HG03175 (cell line): ENCODE results near the gene ABLIM1.
A peak's percentile ranks its signal among the peaks of the same experiment; 100 is the strongest.

ENCODE experiments used
- ATAC-seq: cut with Tn5 transposase; IDR thresholded peaks from one replicate; pipeline ENCODE4 v1.9.1; 2021; ENCODE audit warnings: mild to moderate bottlenecking, moderate library complexity; ENCODE audit not compliant: unreplicated experiment

Gene ABLIM1

DNA sequence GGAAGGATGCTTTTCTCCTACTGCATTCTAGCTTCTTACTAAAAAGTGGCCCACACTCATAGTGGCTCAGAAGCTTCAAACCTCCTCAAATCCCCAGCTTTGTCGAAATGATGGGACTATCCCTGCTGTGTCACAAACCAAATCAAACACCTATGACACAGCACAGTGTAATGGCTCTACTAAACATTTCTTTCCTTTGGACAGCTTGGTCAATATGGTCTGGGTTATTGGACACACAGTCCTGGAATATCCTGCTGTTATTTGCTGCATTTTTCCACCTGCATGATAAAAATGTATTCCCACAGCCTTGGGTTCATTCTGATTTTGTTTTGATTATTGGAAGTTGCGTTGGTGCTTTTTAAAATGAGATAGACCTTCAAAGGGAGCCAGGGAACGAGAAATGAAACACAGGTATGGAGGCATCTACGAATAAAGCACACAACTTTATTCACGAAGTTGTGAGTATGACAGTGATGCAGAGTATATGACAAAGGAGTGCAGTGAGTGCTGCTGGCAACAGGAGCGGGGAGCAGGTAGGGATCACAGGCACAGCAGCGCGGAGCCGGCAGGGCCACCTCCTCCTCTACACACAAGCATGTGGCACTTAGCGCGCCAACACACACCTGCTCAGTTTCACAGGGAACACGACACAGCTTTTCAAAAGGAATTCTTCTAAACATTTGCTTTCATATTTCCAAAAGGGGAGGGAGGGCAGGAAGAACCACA is 227.2 kb downstream of the ABLIM1 start:
- ATAC-seq, result no peak

DNA sequence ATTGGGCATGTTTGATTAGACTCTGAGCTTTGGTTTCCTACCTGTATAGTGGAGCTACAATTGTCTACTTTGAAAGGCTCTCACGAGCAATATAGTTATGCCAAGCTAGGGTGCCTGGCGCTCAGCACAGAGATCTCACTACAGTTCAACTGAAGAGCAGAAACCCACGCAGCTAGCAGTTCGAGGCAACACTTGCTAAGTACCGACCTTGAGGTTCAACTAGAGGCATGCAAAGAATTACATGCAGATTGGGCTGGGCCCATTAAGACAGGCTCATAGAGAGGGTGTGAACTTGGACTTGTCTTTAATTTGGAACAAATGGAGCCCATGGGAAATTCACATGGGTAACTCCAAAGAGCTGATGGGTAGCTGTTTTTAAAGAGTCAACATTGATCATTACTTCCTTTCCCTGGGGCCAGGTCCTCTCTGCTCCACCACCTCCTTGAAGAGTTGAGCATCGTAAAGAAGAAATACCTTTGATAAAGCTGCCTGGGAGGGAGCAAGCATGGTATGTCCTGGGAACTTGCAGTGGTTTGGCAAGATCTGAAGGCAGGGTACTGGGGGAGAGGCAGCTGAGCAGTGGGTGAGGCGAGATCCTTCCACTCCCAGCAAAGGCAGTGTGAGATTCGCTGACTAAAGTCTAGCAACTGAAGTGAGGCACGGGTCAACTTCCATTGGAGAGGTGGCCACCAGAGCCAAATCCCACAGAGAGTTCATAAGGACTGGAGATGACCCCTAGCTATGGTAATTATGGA is 228.3 kb downstream of the ABLIM1 start:
- ATAC-seq, result no peak

GRCh38 chr10:114427124-114427852 is 230.8 kb downstream of the ABLIM1 start:
- ATAC-seq, result no peak

GRCh38 chr10:114426476-114426875 is 231.6 kb downstream of the ABLIM1 start:
- no peak for ATAC-seq

DNA sequence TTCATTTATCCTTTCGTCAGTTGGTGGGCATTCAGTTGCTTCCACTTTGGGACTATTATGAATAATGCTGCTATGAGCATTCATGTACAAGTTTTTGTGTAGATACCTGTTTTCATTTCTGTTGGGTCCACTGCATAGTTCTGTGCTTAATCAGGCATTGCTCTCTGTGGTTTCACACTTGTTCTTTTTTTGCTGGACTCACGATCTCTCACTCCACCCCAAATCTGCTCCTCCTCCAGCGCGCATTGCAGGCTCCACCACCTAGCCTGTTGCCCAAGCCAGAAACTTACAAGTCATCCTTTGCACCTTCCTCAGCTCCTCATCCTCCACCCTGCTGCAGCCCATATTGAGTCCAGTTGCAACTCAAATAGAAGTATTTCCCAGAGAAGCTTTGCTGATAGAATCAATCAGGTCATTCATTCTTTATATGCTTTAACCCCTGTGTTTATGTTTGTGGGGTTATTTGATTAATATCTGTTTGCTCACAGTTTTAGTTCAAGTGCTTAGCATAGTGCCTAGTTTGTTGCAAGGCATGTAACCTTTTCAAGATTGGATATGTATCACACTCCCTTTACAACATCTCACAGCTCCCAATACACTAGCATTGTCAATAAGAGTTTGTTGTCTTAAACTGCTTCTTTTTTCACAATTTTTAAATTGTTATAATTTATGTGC is 237.1 kb downstream of the ABLIM1 start:
- peak; percentile 97 for ATAC-seq

DNA sequence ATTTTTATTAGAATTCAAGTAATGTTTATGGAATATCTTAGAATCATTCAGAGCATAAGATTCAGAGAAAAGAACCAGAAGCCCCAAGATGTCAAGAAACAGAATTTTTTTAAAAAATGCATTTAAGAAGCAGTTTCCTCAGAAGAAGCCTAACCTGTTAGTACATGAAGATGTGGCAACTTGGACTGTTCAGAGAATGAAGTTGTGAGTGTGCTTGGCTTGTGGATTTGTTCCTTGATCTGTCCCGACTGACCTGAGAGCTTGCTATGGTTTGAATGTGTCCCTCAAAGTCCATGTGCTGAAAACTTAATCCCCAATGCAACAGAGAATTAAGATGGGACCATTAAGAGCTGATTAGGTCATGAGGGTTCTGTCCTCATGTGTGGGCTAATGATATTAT is 240.0 kb downstream of the ABLIM1 start:
- no peak for ATAC-seq

- ATAC-seq, result no peak
Observed at GRCh38 chr10:114412907-114413797, 244.9 kb downstream of the ABLIM1 start.

- ATAC-seq, result no peak
Observed at GRCh38 chr10:114408968-114409444, 249.1 kb downstream of the ABLIM1 start.

- ATAC-seq, result no peak
Observed at GRCh38 chr10:114408112-114408967, 249.7 kb downstream of the ABLIM1 start.

DNA sequence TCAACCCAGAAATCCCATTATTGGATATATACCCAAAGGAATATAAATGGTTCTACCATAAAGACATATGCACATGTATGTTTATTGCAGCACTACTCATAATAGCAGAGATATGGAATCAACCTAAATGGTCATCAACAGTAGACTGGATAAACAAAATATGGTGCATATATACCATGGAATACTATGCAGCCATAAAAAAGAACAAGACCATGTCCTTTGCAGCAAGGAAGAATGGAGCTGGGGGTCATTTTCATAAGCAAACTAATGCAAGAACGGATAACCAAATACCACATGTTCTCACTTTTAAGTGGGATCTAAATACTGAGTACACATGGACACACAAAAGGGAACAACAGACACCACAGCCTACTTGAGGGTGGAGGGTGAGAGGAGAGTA is 251.6 kb downstream of the ABLIM1 start:
- no peak for ATAC-seq

GRCh38 chr10:114405011-114405350 is 253.1 kb downstream of the ABLIM1 start:
- ATAC-seq, result no peak

DNA sequence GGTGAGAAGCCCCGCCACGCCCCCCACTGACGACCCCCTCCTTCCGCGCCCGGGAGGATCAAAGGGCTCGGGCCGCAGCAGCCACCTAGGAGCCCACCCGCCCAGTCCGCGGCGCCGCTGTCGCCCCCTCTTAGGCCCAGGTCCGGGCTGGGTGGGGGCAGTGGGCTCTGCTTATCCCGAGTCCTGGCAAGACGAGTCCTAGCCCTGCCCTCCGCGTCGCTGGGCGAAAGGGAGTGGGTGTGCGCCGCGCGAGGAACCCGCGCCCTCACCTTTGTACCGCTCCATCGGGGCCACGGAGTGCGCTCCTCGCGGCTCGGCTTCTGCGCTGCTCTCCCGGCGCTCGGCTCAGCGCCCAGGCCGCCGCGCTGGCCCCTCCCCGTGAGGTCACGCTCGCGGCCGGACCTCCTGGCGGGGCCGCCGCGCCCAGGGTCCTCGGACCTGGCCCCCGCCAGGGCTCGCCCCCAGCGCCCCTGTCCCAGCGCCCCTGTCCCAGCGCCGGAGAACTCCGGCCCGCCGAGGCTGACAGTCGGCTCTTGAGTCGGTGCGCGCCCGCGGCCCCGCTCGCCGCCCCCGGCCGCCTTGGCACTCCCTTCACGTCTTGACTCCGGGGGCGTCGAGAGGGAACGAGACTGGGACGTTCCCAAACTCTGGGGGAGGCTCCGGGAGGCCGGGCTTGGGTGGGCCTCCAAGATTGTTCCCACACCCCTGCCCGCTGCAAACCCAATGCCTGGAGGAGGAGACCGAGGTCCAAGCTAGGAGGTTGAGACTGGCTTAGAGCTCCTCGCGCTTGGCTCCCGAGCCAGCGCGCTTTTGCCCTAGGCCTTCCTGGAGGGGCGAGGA is 253.7 kb downstream of the ABLIM1 start, which contains the start of gene AFAP1L2:
TSS of gene AFAP1L2 (minus strand) at position 332 of the 840 bp plus-strand sequence. CDS start at position 285, 47 bp downstream.
- no peak for ATAC-seq

DNA sequence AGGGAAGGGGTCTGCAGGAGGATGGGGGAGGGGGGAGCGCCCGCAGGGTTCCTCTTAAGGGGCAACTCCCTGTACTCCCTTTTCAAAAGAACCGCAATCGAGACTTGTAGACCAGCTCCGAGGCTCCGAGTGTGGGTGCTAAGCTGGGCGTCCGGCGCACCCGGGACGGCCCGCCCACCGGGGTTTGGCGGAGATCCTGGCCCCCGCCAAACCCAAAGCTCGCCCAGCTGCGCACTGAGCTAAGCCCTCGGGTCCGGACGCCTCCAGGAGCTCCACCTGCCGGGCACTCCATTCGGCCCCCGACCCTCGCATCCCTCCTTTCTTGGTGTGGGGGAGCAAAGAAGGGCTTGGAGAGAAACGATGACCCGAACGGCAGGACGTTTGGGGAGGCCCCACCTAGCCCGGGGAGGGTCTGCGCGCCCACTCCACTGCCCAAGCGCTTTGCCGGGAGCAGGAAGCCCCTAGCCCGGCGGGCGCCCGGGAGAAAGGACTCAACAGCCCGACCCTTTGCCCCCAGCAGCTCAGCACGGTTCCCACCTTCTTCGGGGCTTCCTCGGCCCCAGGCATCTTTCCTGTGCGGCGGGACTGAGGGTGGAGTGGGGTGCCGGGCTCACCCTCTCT is 254.4 kb downstream of the ABLIM1 start:
- no peak for ATAC-seq

DNA sequence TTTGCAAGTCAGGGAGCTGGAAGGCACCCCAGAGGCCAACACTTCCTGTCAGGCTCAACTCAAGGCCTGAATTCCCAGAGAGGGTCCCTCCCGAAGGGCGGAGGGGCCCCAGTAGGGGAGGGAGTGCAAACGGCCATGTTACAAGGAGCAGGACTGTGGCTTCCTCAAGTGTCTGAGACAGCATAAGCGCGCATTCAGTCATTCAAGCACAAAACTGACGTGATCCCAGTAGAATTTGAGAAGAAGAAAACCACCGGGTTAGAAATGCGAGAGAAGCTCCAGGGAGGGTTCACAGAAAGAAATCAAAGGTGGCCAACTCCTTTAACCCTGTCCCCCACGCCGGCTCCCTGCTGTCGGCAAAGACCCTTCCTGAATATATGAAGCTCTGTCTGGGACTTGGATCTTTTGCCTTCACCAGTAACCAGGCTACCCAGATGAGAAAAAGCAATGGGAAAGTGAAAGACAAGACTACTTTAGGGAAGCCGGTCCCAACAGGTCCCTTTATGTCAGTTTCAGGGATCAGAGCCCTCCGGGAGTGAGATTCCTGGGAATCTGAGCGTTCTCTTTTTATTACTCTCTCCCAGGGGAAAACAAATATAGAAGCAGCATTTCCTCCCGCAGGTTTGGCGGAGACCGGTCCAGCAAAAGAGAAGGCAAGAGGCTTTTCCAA is 255.1 kb downstream of the ABLIM1 start:
- no peak for ATAC-seq

GRCh38 chr10:114402233-114402632 is 255.8 kb downstream of the ABLIM1 start:
- ATAC-seq, result no peak

- ATAC-seq, result no peak
Observed at GRCh38 chr10:114401195-114401791, 256.8 kb downstream of the ABLIM1 start.

GRCh38 chr10:114400091-114400490 is 258.0 kb downstream of the ABLIM1 start:
- ATAC-seq, result no peak
